Measurements from ENCODE around the gene HNMT.

The HNMT gene

DNA sequence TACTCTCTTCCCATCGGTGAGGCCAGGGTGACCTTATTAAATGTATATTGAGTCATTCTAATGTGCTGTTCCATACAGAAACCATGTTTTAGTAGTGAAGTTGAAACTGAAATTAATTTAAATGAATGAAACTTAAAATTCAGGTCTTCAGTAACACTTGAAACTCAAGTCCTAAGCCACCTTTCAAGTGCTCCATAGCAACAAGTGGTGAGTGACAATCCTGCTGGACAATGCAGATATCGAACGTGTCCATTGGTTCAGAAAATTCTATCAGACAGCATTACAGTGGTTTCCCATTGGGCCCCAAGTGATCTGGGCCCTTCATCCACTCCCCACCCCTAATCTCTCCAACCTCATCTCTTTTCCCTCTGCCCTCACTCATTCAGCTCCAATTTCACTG lies 48.7 kb downstream of the HNMT start:
- no peak for DNase-seq (ENCODE audit: low spot score)
- POLR2A ChIA-PET (ENCODE audit: low non-redundant PET), result no interaction called here
- CTCF ChIA-PET, result no interaction called here
- TF ChIP-seq, protein P1, sequence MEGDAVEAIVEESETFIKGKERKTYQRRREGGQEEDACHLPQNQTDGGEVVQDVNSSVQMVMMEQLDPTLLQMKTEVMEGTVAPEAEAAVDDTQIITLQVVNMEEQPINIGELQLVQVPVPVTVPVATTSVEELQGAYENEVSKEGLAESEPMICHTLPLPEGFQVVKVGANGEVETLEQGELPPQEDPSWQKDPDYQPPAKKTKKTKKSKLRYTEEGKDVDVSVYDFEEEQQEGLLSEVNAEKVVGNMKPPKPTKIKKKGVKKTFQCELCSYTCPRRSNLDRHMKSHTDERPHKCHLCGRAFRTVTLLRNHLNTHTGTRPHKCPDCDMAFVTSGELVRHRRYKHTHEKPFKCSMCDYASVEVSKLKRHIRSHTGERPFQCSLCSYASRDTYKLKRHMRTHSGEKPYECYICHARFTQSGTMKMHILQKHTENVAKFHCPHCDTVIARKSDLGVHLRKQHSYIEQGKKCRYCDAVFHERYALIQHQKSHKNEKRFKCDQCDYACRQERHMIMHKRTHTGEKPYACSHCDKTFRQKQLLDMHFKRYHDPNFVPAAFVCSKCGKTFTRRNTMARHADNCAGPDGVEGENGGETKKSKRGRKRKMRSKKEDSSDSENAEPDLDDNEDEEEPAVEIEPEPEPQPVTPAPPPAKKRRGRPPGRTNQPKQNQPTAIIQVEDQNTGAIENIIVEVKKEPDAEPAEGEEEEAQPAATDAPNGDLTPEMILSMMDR (conservative IDR thresholded peaks at IDR 0.05; ENCODE audit: low read depth), result no peak
- H3K27ac ChIP-seq, result no peak overlapping the region

DNA sequence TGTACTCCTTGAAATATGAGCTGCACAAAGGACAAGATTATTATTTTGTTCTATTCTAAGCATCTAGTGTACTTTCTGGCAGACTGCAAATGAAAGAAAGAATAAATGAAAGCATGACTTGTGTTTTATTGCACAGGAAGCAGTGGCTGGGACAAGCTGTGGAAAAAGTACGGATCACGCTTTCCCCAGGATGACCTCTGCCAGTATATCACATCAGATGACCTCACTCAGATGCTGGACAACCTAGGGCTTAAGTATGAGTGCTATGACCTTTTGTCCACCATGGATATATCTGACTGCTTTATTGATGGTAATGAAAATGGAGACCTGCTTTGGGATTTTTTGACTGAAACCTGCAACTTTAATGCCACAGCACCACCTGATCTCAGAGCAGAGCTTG lies 49.4 kb downstream of the HNMT start:
- POLR2A ChIA-PET (ENCODE audit: low non-redundant PET), result no interaction called here
- CTCF ChIA-PET, result no interaction called here
- no peak for DNase-seq (ENCODE audit: low spot score)
- no peak overlapping the region for H3K27ac ChIP-seq
- TF ChIP-seq, protein P1 (conservative IDR thresholded peaks at IDR 0.05; ENCODE audit: low read depth), result no peak

DNA sequence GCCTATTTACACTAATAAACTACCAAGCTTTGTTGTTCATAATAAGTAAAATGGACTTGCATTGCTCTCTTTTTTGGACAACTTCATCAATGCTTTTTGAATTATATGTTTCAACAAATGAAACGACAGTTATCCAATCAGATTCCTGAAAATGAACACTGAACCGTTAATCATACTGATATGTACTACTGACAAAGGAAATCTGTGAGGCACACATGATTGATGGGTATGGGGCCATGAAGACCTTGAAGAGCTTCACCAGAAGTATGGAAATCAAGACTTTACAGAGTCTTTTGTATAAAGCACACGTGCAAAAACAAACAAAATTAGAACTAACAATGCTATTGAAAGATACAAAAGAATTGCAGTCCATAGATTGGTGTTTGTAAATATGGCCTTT lies 51.2 kb downstream of the HNMT start:
- ChIA-PET CTCF (no interaction called here), POLR2A (ENCODE audit: low non-redundant PET) (no interaction called here)
- no peak for DNase-seq (ENCODE audit: low spot score)
- no peak overlapping the region for H3K27ac ChIP-seq
- TF ChIP-seq, protein P1 (conservative IDR thresholded peaks at IDR 0.05; ENCODE audit: low read depth), result no peak

DNA sequence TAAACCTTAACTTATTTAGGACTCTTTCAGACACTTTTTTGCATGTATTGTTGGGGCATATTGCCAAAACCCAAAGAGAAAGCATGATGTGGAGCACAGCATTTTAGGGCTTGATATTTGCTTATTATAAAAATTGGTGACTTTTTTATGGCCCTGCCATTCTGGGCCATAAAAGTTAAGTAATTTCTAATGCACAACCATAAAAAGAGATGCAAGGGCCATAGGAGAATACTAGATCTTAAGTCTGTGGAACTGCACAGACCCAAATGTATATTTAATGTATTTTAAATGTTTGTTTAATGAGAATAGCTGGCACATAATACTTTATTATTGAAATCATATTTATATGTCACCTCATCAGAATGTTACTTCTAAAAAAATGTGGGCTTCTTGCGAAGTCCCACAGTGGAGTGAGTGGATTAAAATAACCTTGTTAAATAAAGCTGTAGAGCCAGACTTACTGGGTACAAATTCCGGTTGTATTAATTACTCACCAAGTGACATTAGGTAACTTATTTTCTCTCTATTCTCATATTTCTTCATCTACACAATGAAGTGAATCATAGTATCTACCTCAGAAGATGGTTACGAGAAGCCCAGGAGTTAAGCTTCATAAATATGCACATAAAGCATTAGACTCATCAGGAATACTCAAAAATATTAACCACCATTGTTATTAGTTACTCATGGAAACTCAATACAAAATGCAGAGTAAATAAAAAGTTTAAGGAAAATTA lies 52.2 kb downstream of the HNMT start:
- DNase-seq (ENCODE audit: low spot score), result no peak
- TF ChIP-seq, protein P1 (conservative IDR thresholded peaks at IDR 0.05; ENCODE audit: low read depth), result no peak
- POLR2A ChIA-PET (ENCODE audit: low non-redundant PET), result no interaction called here
- CTCF ChIA-PET, result interaction anchor here (0.7 kb wide), 1 partner anchor 143 kb away, joined by 4 read pairs; no protein-coding TSS in a partner anchor
- H3K27ac ChIP-seq, result no peak overlapping the region

DNA sequence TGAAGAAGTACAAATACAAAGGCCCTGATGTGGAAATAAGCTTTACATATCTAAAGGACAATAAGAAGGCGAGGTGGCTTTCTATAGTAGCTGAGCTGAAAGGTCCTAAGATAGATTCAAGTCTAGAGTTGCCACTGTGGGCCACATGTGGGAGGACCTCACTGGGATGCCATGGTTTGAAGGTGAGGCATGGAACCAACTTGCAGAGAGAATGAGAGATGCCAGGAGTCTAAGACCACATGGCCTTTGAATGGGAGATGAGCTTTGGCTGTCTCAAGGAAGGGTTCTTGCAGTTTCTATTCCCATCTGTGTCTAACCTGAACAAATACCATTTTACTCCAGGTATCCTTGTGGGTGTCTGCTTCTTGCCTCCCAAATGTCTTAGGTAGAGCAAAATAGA lies 53.6 kb downstream of the HNMT start:
- TF ChIP-seq, protein P1 (conservative IDR thresholded peaks at IDR 0.05; ENCODE audit: low read depth), result no peak
- H3K27ac ChIP-seq, result no peak overlapping the region
- ChIA-PET POLR2A (ENCODE audit: low non-redundant PET) (no interaction called here), CTCF (no interaction called here)
- DNase-seq (ENCODE audit: low spot score), result no peak

DNA sequence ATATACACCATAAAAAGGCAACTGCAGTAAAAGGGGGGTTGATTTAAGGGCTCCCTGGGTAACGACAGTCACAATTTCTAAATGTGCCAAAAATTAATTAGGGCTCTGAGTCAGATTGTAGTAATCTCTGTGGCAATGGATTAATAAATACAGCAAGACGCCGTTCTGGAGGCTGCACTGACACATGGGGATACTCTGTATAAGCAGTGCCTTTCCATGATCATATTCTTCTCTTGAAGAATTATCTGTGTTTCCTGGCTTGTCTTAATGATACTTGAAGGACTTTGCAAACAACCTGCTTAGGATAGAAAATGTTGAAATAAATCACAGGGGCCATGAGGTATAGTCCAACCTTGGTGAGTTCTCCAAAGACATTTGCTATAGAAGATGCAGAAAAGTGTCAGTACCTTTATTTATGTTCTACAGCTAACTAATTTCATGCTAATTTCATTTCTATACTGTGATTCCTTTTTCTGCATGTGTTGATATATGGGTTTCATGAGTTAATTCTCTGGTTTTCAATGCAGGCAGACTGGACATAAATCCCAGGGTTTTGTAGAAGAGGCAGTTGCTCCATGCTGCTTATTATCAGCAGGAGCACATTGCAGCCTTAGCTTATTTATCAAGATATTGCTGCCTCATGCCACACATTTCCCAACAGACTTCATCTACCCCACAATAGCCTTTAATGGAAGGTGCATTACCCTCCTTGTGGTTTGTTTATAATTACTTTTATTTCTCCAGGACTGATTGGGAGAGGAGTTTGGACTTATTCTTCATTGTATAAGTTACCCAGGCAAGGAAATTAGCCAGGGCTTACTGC lies 54.8 kb downstream of the HNMT start:
- DNase-seq (ENCODE audit: low spot score), result no peak
- TF ChIP-seq, protein P1 (conservative IDR thresholded peaks at IDR 0.05; ENCODE audit: low read depth), result no peak
- ChIA-PET CTCF (no interaction called here), POLR2A (ENCODE audit: low non-redundant PET) (no interaction called here)
- H3K27ac ChIP-seq, result no peak overlapping the region
